ENCODE results near the gene NALF2. TPM values are rescaled to one million over a fixed set of nuclear protein-coding genes. Genes with fewer than 3 reads are reported as not detected.

The NALF2 gene
- total RNA-seq, 1 experiment from 2014 or later, result 6.3 TPM

- no peak for TF ChIP-seq CTCF (IDR thresholded peaks at IDR 0.05; ENCODE audit: unreplicated experiment)
- Mint-ChIP-seq H3K36me3 (ENCODE audit: insufficient read depth, unreplicated experiment) (peaks cover 13% of the 10 kb centered on the region), H3K4me1 (ENCODE audit: low read depth, unreplicated experiment) (peaks cover 12% of the 10 kb centered on the region), H3K27ac (ENCODE audit: unreplicated experiment) (no peak overlapping the region), H3K27me3 (ENCODE audit: unreplicated experiment) (no peaks in the 10 kb centered on the region), H3K4me3 (ENCODE audit: low read depth, unreplicated experiment) (peak overlapping the region; percentile 82), H3K9me3 (ENCODE audit: low read depth, unreplicated experiment) (no peaks in the 10 kb centered on the region)
- intact Hi-C loops (cut with micrococcal nuclease; ENCODE audit: unreplicated experiment), result loop anchor here (5.0 kb wide), 1 partner anchor 558 kb away; no protein-coding TSS in a partner anchor
- no TSS peak for BruUV-seq (replicated peaks)
- no peak for DNase-seq
- CTCF ChIA-PET, result interaction anchor here (2.6 kb wide), 1 partner anchor 79 kb away, joined by 9 read pairs; no protein-coding TSS in a partner anchor
Observed at GRCh38 chrX:69539437-69539836, 35.3 kb downstream of the NALF2 start.

GRCh38 chrX:69541956-69542355 is 37.8 kb downstream of the NALF2 start:
- H3K27ac Mint-ChIP-seq (ENCODE audit: unreplicated experiment), result no peak overlapping the region
- peaks cover 13% of the 10 kb centered on the region for H3K36me3 Mint-ChIP-seq (ENCODE audit: insufficient read depth, unreplicated experiment)
- peaks cover 18% of the 10 kb centered on the region for H3K27me3 Mint-ChIP-seq (ENCODE audit: unreplicated experiment)
- DNase-seq, result no peak
- intact Hi-C loops (cut with micrococcal nuclease; ENCODE audit: unreplicated experiment), result no loop called here
- TF ChIP-seq CTCF (IDR thresholded peaks at IDR 0.05; ENCODE audit: unreplicated experiment), result no peak
- peaks cover 12% of the 10 kb centered on the region for H3K4me1 Mint-ChIP-seq (ENCODE audit: low read depth, unreplicated experiment)
- BruUV-seq (replicated peaks), result no TSS peak
- peaks cover 5% of the 10 kb centered on the region for H3K9me3 Mint-ChIP-seq (ENCODE audit: low read depth, unreplicated experiment)
- H3K4me3 Mint-ChIP-seq (ENCODE audit: low read depth, unreplicated experiment), result no peak overlapping the region
- CTCF ChIA-PET, result no interaction called here

- H3K36me3 Mint-ChIP-seq (ENCODE audit: insufficient read depth, unreplicated experiment), result peaks cover 9% of the 10 kb centered on the region
- peaks cover 5% of the 10 kb centered on the region for H3K9me3 Mint-ChIP-seq (ENCODE audit: low read depth, unreplicated experiment)
- no peak overlapping the region for H3K27ac Mint-ChIP-seq (ENCODE audit: unreplicated experiment)
- CTCF ChIA-PET, result no interaction called here
- TF ChIP-seq CTCF (IDR thresholded peaks at IDR 0.05; ENCODE audit: unreplicated experiment), result no peak
- H3K4me1 Mint-ChIP-seq (ENCODE audit: low read depth, unreplicated experiment), result peaks cover 10% of the 10 kb centered on the region
- H3K27me3 Mint-ChIP-seq (ENCODE audit: unreplicated experiment), result peaks cover 18% of the 10 kb centered on the region
- intact Hi-C loops (cut with micrococcal nuclease; ENCODE audit: unreplicated experiment), result no loop called here
- H3K4me3 Mint-ChIP-seq (ENCODE audit: low read depth, unreplicated experiment), result no peak overlapping the region
- no peak for DNase-seq
- BruUV-seq (replicated peaks), result no TSS peak
Observed at GRCh38 chrX:69543572-69543971, 39.4 kb downstream of the NALF2 start.

DNA sequence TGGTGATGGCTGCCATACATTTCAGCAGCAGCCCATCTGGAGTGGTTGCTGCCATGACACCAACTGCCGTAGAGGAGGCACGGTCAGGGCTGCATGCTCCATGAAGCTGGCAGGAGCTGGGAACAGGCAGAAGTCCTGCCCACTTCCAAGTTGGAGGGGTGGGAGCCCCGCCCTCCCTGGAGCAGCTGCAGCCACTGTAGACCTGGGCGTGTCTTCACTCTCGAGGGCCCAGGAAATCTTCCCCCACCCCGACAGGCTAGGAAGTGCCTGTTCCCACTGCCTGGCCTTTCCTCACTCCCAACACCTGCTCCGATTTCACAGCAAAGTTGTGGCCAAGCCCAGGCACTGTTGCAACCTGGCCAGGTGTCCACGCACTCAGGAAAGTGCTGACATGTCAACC is 42.3 kb downstream of the NALF2 start:
- H3K36me3 Mint-ChIP-seq (ENCODE audit: insufficient read depth, unreplicated experiment), result no peaks in the 10 kb centered on the region
- no peak overlapping the region for H3K27ac Mint-ChIP-seq (ENCODE audit: unreplicated experiment)
- H3K4me3 Mint-ChIP-seq (ENCODE audit: low read depth, unreplicated experiment), result no peak overlapping the region
- peaks cover 5% of the 10 kb centered on the region for H3K9me3 Mint-ChIP-seq (ENCODE audit: low read depth, unreplicated experiment)
- peaks cover 18% of the 10 kb centered on the region for H3K27me3 Mint-ChIP-seq (ENCODE audit: unreplicated experiment)
- no peak for DNase-seq
- BruUV-seq (replicated peaks), result no TSS peak
- no peaks in the 10 kb centered on the region for H3K4me1 Mint-ChIP-seq (ENCODE audit: low read depth, unreplicated experiment)
- intact Hi-C loops (cut with micrococcal nuclease; ENCODE audit: unreplicated experiment), result no loop called here
- CTCF ChIA-PET, result no interaction called here
- TF ChIP-seq CTCF (IDR thresholded peaks at IDR 0.05; ENCODE audit: unreplicated experiment), result no peak
